Peyer's patch (tissue), 4 donors: ENCODE data around the gene SHISA2.
"Not testable (repeated sequence)": the region's sequence is repeated elsewhere in the genome, so short reads cannot be mapped to it uniquely, and the experiment has no call there.

ENCODE experiments used
- CTCF ChIP-seq, 6 experiments: fragments of 450-650 bp in 4 of 6; fragments of 200-600 bp in 2 of 6; sonication (generic) in 1 of 6; IDR thresholded peaks; one replicate each; pipeline ENCODE4 v1.5.1; 2017 to 2019; ENCODE audit warnings: antibody characterized with exemption in 6 of 6, mild to moderate bottlenecking in 3 of 6, moderate library complexity in 1 of 6
- POLR2A ChIP-seq, 2 donors: fragments of 450-650 bp; IDR thresholded peaks; one replicate each; pipeline ENCODE4 v1.5.1; 2017; ENCODE audit warnings: antibody characterized with exemption in 2 of 2, mild to moderate bottlenecking in 2 of 2, moderate library complexity in 2 of 2

- TF ChIP-seq POLR2A (IDR thresholded peaks at IDR 0.05) = not testable (repeated sequence)
- peak in 3 of 6 experiments; percentile 8 to 30 (median 19) for TF ChIP-seq CTCF (IDR thresholded peaks at IDR 0.05)
Measured at GRCh38 chr13:26072335-26072734, 20.5 kb upstream of the SHISA2 start.
